ENCODE data around the gene TUSC2.

The TUSC2 gene

DNA sequence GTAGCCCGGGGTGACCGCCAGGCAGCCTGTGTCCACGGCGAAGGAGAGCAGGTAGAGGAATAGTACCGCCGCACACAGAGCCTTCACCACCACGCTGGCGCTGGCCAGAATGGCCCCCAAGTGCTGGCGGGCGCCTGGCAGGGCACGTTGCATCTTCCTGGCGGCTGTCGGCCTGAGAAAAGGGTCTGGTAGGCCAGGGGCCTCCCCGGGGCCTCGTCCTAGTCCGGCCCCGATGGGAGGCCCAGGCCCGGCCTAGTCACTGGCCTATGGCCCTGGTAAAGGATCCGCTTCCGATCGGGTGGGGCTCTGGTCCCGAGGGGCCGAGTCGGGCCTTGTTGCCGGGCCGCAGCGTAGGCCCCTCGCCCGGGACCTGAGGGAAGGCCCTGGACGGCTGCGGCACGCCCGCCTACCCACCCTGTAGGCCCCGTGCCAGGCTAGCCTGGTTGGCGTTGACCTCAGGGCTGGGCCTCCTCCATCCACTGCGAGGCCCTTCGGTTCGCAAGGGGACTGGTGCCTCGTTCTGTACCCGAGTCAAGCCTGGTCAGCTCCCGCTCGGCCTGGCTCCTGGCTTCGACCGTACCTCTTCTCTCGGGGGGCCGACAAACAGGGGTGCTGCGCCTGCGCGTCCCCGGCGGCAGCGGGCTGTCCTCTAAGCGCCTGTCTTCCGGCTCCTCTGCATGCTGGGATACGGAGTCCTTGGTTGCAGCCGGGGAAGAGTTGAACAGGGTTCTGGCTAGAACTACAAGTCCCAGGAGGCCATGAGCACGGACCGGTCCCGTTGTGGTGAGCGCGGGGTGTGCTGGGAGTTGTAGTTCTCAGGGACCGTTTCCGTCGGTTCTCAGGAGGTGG lies 31.1 kb upstream of the TUSC2 start, which contains the start of gene TMEM115:
TMEM115 (minus strand) TSS at position 611 of the 849 bp plus-strand sequence; CDS start at position 153, 458 bp downstream.
- H3K4me3 ChIP-seq (ENCODE audit: low read length): peak within 1 kb of the TSS; percentile 81
- TF ChIP-seq, protein P1, sequence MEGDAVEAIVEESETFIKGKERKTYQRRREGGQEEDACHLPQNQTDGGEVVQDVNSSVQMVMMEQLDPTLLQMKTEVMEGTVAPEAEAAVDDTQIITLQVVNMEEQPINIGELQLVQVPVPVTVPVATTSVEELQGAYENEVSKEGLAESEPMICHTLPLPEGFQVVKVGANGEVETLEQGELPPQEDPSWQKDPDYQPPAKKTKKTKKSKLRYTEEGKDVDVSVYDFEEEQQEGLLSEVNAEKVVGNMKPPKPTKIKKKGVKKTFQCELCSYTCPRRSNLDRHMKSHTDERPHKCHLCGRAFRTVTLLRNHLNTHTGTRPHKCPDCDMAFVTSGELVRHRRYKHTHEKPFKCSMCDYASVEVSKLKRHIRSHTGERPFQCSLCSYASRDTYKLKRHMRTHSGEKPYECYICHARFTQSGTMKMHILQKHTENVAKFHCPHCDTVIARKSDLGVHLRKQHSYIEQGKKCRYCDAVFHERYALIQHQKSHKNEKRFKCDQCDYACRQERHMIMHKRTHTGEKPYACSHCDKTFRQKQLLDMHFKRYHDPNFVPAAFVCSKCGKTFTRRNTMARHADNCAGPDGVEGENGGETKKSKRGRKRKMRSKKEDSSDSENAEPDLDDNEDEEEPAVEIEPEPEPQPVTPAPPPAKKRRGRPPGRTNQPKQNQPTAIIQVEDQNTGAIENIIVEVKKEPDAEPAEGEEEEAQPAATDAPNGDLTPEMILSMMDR (conservative IDR thresholded peaks at IDR 0.05; ENCODE audit: low read depth, low read length): no peak
- DNase-seq (ENCODE audit: low read depth): peak; percentile 96

DNA sequence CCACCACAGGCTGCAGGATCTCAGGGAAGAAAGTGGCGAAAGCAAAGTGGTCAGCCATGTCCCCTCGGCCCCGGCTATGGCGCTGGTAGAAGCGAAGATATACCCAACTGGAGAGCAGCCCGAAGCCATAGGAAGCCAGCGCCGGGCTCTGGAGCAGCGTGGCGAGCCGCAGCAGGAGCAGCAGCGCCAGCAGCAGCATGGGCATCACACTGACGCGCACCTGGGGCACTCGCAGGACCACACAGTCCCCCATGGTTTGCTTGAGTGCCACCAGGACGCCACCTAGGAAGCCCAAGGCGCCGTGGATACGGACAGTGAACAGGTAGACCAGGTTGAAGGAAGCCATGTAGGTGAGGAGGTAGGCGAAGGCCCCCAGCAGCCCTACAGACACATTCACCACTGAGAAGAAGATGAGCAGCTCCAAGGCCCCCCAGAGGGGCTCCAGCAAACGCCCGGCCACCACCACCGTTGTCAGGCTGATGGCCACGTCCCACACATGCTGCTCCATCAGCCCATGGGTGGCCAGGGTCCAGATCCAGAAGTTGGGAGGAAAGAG lies 30.4 kb upstream of the TUSC2 start:
- peak overlapping the region; percentile 81 for H3K4me3 ChIP-seq (ENCODE audit: low read length)
- no peak for DNase-seq (ENCODE audit: low read depth)
- TF ChIP-seq, protein P1 (conservative IDR thresholded peaks at IDR 0.05; ENCODE audit: low read depth, low read length): no peak

DNA sequence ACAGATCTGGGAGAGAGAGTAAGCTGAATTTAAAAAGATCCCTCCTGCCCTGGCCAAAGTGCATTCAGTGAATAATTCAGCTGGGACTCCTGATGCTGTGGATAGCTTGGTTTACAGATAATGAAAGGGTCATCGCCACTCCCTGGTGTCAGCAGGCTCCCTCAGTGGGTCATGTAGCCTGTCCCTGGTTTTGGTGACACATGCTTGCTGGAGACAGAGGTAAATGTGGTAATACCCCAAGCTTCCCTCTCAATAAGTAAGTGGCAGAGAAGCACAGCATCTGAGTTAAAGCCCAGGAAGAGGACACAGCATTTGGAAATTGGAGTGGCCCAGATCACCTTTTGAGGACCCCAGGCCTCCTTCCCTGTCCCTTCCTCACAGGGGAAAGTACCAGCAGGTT lies 29.5 kb upstream of the TUSC2 start:
- DNase-seq (ENCODE audit: low read depth): no peak
- H3K4me3 ChIP-seq (ENCODE audit: low read length): peak overlapping the region; percentile 81
- TF ChIP-seq, protein P1 (conservative IDR thresholded peaks at IDR 0.05; ENCODE audit: low read depth, low read length): no peak

DNA sequence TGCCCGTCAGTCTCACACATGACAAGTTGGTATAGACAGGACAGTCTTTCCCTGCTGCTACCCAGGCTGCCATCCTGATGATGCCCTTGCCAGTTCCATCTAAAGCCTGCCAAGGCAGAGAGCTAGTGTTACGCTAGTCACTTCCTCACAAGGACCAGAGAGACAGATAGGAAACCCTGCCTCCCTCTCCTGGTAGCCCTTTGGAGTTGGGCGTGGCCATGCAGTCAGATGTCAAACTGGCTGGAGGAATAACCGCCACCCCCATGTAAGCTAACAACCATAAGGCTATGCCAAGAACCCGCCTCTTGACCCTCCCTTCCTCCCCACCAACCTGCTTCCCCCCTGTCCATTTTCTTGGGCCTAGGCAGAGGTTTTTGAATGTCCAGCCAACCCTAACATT lies 28.5 kb upstream of the TUSC2 start:
- TF ChIP-seq, protein P1 (conservative IDR thresholded peaks at IDR 0.05; ENCODE audit: low read depth, low read length): no peak
- peak overlapping the region; percentile 81 for H3K4me3 ChIP-seq (ENCODE audit: low read length)
- DNase-seq (ENCODE audit: low read depth): no peak

DNA sequence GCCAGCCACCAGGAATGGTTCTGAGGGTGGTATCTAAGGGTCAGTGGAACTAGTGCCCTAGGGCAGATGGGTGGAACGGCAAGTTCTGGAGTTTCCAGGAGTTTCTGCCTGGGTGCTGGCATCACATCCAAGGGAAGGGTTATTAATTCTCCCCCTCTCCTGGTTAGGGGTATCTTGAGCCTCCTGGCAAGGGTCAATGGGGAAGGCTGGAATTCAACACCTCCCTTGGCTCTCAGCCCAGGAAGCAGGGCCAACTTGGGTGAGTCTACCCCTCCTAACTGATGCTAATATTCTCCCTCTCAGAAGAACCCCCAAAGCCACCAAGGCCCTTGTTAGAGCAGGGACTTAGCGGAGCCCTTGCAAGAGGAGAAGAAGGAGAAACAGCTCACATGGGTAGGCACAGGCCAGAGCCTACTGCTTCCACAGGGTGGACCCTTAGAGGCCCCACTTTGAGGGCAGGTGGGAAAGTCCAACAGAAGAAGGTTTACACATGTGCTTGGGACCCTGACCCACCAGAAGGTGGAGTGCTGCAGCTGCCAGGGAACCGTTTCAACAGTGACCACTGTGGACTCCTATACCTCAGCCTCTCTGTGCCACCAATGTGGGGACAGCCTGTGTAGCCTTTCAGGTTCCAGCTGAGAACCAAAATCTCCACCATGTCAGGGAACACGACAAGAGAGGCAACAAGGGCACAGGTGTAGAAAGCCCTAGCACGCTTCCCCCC lies 28.0 kb upstream of the TUSC2 start:
- TF ChIP-seq, protein P1 (conservative IDR thresholded peaks at IDR 0.05; ENCODE audit: low read depth, low read length): peak; percentile 21
- peak overlapping the region; percentile 81 for H3K4me3 ChIP-seq (ENCODE audit: low read length)
- no peak for DNase-seq (ENCODE audit: low read depth)

DNA sequence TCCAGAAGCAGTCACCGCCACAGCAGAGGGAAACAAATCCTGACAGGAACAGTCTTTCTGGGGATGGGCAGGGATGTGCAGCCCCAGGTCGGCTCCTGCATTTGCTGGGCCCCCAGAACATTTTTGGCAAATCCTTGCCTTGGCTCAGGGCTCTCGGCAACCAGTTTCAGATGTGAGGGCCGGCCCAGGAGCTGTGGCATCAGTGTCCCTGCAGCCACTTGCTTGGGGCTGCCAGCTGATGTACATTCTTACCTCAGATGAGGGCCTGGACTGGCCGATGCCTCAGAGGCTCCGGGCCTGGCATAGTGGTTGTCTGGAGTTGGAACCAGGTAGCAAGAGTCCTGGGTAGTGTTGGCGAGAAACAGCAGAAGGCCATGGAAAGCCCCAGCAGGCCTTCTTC lies 26.8 kb upstream of the TUSC2 start:
- TF ChIP-seq, protein P1 (conservative IDR thresholded peaks at IDR 0.05; ENCODE audit: low read depth, low read length): no peak
- DNase-seq (ENCODE audit: low read depth): no peak
- H3K4me3 ChIP-seq (ENCODE audit: low read length): no peak overlapping the region
